Measurements from ENCODE around the gene CD22.

The CD22 gene

GRCh38 chr19:35296644-35297514 lies 32.1 kb upstream of the CD22 start:
- DNase-seq: no peak

- no peak for DNase-seq
Measured at GRCh38 chr19:35297515-35297848, 31.5 kb upstream of the CD22 start.

- DNase-seq: no peak
Measured at GRCh38 chr19:35297922-35298321, 31.1 kb upstream of the CD22 start.

GRCh38 chr19:35298561-35298972 lies 30.4 kb upstream of the CD22 start:
- no peak for DNase-seq

- DNase-seq: no peak
Measured at GRCh38 chr19:35299523-35300338, 29.3 kb upstream of the CD22 start.

- DNase-seq: no peak
Measured at GRCh38 chr19:35300339-35300649, 28.7 kb upstream of the CD22 start.

GRCh38 chr19:35301961-35302360 lies 27.0 kb upstream of the CD22 start:
- no peak for DNase-seq

- no peak for DNase-seq
Measured at GRCh38 chr19:35302446-35302845, 26.5 kb upstream of the CD22 start.

GRCh38 chr19:35303357-35303915 lies 25.6 kb upstream of the CD22 start:
- DNase-seq: no peak

- no peak for DNase-seq
Measured at GRCh38 chr19:35304036-35304435, 25.0 kb upstream of the CD22 start.

- DNase-seq: no peak
Measured at GRCh38 chr19:35305181-35305580, 23.8 kb upstream of the CD22 start.

- DNase-seq: no peak
Measured at GRCh38 chr19:35306473-35307246, 22.3 kb upstream of the CD22 start.

- DNase-seq: no peak
Measured at GRCh38 chr19:35307931-35308330, 21.1 kb upstream of the CD22 start.

GRCh38 chr19:35308910-35309309 lies 20.1 kb upstream of the CD22 start:
- no peak for DNase-seq

GRCh38 chr19:35309481-35310279 lies 19.3 kb upstream of the CD22 start:
- DNase-seq: no peak

GRCh38 chr19:35310331-35310730 lies 18.7 kb upstream of the CD22 start:
- DNase-seq: no peak

GRCh38 chr19:35310811-35311465 lies 18.0 kb upstream of the CD22 start:
- no peak for DNase-seq

GRCh38 chr19:35311901-35312665 lies 16.9 kb upstream of the CD22 start:
- no peak for DNase-seq

- no peak for DNase-seq
Measured at GRCh38 chr19:35313587-35313986, 15.4 kb upstream of the CD22 start.

- no peak for DNase-seq
Measured at GRCh38 chr19:35314031-35314430, 15.0 kb upstream of the CD22 start.

GRCh38 chr19:35314858-35315470 lies 14.0 kb upstream of the CD22 start:
- no peak for DNase-seq
